Neuron (in vitro differentiated cells): ENCODE results near the gene NRXN3.

Source experiments
- H2AFZ ChIP-seq: one replicate; pipeline ENCODE4 v1.6.1; 2013; ENCODE audit warnings: low read depth, mild to moderate bottlenecking, inconsistent platforms, low read length, moderate library complexity
- H3K27me3 ChIP-seq: one replicate; pipeline ENCODE4 v1.6.1; 2013; ENCODE audit warnings: low read length; ENCODE audit not compliant: insufficient read depth
- H3K36me3 ChIP-seq: one replicate; pipeline ENCODE4 v1.6.1; 2013; ENCODE audit warnings: low read length; ENCODE audit not compliant: insufficient read depth
- H3K4me1 ChIP-seq: one replicate; pipeline ENCODE4 v1.6.1; 2013; ENCODE audit warnings: low read length; ENCODE audit not compliant: insufficient read depth
- H3K4me3 ChIP-seq: 2 replicates; pipeline ENCODE4 v1.5.1; 2013; ENCODE audit warnings: mild to moderate bottlenecking, low read length, moderate library complexity
- H3K9me3 ChIP-seq: one replicate; pipeline ENCODE4 v1.6.1; 2013; ENCODE audit warnings: low read length

Gene NRXN3

GRCh38 chr14:79840103-79840502, 1669.9 kb downstream of the NRXN3 start:
- Histone ChIP-seq H2AFZ (no peak overlapping the region), H3K4me1 (peaks cover 16% of the 10 kb centered on the region), H3K9me3 (no peaks in the 10 kb centered on the region), H3K36me3 (no peaks in the 10 kb centered on the region), H3K27me3 (no peaks in the 10 kb centered on the region), H3K4me3 (no peak overlapping the region)

DNA sequence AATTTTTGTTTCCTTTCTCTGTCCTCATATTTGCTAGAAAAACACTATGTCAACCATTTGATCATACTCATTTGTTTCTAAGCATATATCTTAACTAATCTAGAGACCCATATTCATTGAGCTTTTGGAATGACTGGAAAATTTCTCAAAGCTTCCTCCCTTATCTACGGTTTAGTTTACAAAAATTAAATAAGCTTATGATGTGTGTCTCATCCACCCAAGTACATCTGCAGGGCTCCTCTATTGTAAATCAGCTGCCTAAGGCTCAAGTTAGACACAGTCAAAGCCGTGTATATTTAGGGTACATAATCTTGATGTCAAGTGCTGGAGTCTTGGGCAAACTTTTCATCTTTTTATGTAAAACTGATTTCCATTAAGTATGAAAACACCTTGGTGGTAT, 1670.7 kb downstream of the NRXN3 start:
- Histone ChIP-seq H3K36me3 (no peaks in the 10 kb centered on the region), H3K9me3 (no peaks in the 10 kb centered on the region), H2AFZ (no peak overlapping the region), H3K27me3 (no peaks in the 10 kb centered on the region), H3K4me1 (peaks cover 11% of the 10 kb centered on the region), H3K4me3 (no peak overlapping the region)

GRCh38 chr14:79841433-79841832, 1671.3 kb downstream of the NRXN3 start:
- Histone ChIP-seq H3K4me1 (peaks cover 5% of the 10 kb centered on the region), H3K9me3 (no peaks in the 10 kb centered on the region), H2AFZ (no peak overlapping the region), H3K4me3 (no peak overlapping the region), H3K27me3 (no peaks in the 10 kb centered on the region), H3K36me3 (no peaks in the 10 kb centered on the region)

DNA sequence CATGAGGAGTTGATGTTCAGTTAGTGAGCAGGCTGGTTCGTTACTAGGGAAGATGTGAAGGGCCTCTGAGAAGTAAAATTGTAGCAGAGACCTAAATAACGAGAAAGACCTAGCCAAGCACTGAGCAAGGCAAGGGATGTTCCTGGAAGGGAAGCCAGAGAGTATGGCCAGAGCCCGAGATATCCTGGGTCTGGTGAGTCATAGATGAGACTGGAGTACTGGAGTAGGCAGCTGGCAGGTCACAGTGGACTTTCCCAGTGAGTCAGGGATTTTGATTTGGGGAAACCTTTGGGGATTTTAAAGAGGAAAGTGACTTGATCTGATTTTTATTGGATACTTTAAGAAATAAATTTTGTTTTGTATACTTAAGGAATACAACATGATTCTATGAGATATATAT, 1672.1 kb downstream of the NRXN3 start:
- H3K9me3 ChIP-seq = no peaks in the 10 kb centered on the region
- H3K27me3 ChIP-seq = no peaks in the 10 kb centered on the region
- H2AFZ ChIP-seq = no peak overlapping the region
- no peak overlapping the region for H3K4me3 ChIP-seq
- H3K4me1 ChIP-seq = peaks cover 2% of the 10 kb centered on the region
- no peaks in the 10 kb centered on the region for H3K36me3 ChIP-seq

- Histone ChIP-seq H3K9me3 (no peaks in the 10 kb centered on the region), H3K36me3 (no peaks in the 10 kb centered on the region), H3K4me3 (no peak overlapping the region), H2AFZ (no peak overlapping the region), H3K4me1 (no peaks in the 10 kb centered on the region), H3K27me3 (no peaks in the 10 kb centered on the region)
Observed at GRCh38 chr14:79852950-79853744, 1683.0 kb downstream of the NRXN3 start.

DNA sequence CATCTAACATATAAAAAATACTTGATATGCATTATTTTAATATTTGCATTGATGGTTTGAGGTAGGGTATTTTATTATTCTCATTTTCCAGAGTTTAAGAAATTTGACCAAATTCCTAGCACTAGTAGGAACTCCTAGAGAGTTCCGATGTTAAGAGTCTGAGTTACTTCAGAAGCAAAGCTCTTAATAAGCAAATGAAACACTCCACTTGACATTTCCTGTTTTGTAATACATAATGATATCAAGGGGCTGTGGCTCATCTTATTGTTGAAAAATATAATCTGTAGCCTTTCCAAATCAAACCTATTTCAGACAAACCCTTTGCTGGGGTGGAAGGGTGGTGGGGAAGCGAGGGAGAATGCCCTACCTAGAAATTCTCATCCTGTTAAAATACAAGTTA, 1685.6 kb downstream of the NRXN3 start:
- no peaks in the 10 kb centered on the region for H3K27me3 ChIP-seq
- no peak overlapping the region for H3K4me3 ChIP-seq
- H3K36me3 ChIP-seq = no peaks in the 10 kb centered on the region
- no peaks in the 10 kb centered on the region for H3K9me3 ChIP-seq
- no peak overlapping the region for H2AFZ ChIP-seq
- H3K4me1 ChIP-seq = no peaks in the 10 kb centered on the region

GRCh38 chr14:79856381-79856780, 1686.2 kb downstream of the NRXN3 start:
- Histone ChIP-seq H3K36me3 (no peaks in the 10 kb centered on the region), H2AFZ (no peak overlapping the region), H3K4me3 (no peak overlapping the region), H3K9me3 (no peaks in the 10 kb centered on the region), H3K4me1 (no peaks in the 10 kb centered on the region), H3K27me3 (no peaks in the 10 kb centered on the region)

DNA sequence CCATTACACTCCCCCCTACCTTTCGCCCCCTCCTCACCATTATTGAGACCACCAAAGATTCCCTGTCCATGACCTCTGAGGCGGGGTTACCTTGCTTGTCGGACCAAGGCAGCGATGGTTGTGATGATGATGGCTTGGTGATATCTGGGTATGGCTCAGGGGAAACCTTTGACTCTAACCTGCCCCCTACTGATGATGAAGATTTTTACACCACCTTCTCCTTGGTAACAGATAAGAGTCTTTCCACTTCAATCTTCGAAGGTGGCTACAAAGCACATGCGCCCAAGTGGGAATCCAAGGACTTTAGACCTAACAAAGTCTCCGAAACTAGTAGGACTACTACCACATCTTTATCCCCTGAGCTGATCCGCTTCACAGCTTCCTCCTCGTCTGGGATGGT, 1690.9 kb downstream of the NRXN3 start:
- Histone ChIP-seq H3K4me1 (peaks cover 5% of the 10 kb centered on the region), H3K36me3 (no peaks in the 10 kb centered on the region), H3K27me3 (no peaks in the 10 kb centered on the region), H2AFZ (no peak overlapping the region), H3K9me3 (no peaks in the 10 kb centered on the region), H3K4me3 (no peak overlapping the region)

- no peaks in the 10 kb centered on the region for H3K9me3 ChIP-seq
- no peak overlapping the region for H3K4me3 ChIP-seq
- no peak overlapping the region for H2AFZ ChIP-seq
- peaks cover 5% of the 10 kb centered on the region for H3K4me1 ChIP-seq
- H3K36me3 ChIP-seq = no peaks in the 10 kb centered on the region
- H3K27me3 ChIP-seq = no peaks in the 10 kb centered on the region
Observed at GRCh38 chr14:79862045-79862444, 1691.9 kb downstream of the NRXN3 start.

DNA sequence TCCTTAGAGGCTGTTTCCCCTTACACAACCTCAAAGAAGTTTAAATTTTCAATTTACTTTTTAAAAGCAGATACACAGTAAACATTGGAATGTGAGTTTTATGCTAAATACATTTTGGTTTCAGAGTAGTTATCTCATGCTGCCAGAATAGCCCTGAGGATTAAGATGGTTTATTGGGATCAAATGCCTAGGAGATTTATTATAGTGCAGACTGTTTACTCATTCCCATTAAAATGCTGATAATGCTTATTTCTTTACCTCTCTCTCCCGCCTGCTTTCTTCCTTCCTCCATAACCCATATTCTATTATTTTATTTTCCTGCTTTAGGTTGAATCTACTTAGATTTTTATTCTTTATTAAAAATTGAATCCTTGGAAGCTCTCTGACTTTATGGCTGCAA, 1701.0 kb downstream of the NRXN3 start:
- Histone ChIP-seq H2AFZ (no peak overlapping the region), H3K9me3 (no peaks in the 10 kb centered on the region), H3K27me3 (no peaks in the 10 kb centered on the region), H3K36me3 (no peaks in the 10 kb centered on the region), H3K4me3 (no peak overlapping the region), H3K4me1 (no peaks in the 10 kb centered on the region)

DNA sequence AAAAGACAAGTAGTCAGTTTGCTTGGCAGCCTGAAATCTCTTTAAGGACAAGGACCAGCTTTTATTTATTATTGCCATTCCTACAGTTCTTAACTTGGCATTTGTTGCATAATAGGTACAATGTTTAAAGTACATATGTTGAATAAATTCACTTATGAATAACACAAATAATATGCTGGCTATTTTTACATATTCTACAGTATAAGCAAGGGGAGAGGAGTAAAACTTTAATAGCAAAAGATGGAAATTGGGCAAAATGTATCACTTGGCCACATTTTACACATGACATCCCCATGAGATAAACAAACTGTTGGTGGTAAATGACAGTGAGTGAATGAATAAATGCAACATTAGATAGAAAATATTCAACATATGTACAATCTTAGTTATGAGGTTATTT, 1708.1 kb downstream of the NRXN3 start:
- no peak overlapping the region for H2AFZ ChIP-seq
- H3K36me3 ChIP-seq = no peaks in the 10 kb centered on the region
- H3K4me3 ChIP-seq = no peak overlapping the region
- H3K9me3 ChIP-seq = no peaks in the 10 kb centered on the region
- no peaks in the 10 kb centered on the region for H3K27me3 ChIP-seq
- H3K4me1 ChIP-seq = no peaks in the 10 kb centered on the region

GRCh38 chr14:79878785-79879184, 1708.6 kb downstream of the NRXN3 start:
- no peaks in the 10 kb centered on the region for H3K27me3 ChIP-seq
- no peaks in the 10 kb centered on the region for H3K4me1 ChIP-seq
- no peak overlapping the region for H3K4me3 ChIP-seq

DNA sequence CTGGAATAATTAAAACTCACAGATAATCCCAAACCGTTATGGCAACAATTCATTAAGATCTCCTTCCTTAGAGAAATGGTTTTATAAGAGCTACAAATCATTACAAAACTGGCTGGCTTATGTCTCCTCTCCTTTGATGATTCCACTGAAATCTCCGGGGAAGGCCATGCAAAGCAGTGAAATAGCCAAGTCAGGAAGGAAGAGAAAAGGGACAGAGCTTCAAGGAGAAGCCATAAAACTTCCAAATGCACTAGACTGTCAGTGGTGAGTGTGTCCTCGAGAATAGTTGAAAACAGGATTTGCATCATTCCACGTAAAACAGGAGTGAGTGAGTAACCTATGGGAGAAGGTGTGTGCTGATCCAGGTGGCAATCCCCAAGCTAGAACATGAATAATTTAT, 1711.1 kb downstream of the NRXN3 start:
- H3K27me3 ChIP-seq = no peaks in the 10 kb centered on the region
- H3K4me3 ChIP-seq = no peak overlapping the region
- H3K4me1 ChIP-seq = no peaks in the 10 kb centered on the region
- H3K36me3 ChIP-seq = no peaks in the 10 kb centered on the region
- no peaks in the 10 kb centered on the region for H3K9me3 ChIP-seq
- H2AFZ ChIP-seq = no peak overlapping the region

More at GRCh38 chr14:79878785-79879184, 1708.6 kb downstream of the NRXN3 start:
- Histone ChIP-seq H3K36me3 (no peaks in the 10 kb centered on the region), H2AFZ (no peak overlapping the region), H3K9me3 (no peaks in the 10 kb centered on the region)

GRCh38 chr14:79890527-79890926, 1720.4 kb downstream of the NRXN3 start:
- H3K4me3 ChIP-seq = no peak overlapping the region
- no peaks in the 10 kb centered on the region for H3K9me3 ChIP-seq
- H3K36me3 ChIP-seq = no peaks in the 10 kb centered on the region
- no peaks in the 10 kb centered on the region for H3K27me3 ChIP-seq
- H2AFZ ChIP-seq = no peak overlapping the region
- H3K4me1 ChIP-seq = no peaks in the 10 kb centered on the region
